Heart right ventricle (tissue), 16 donors: ENCODE measurements around the gene MNDA. TPM values are rescaled to one million over a fixed set of nuclear protein-coding genes. Genes with fewer than 3 reads are reported as not detected.
A peak's percentile ranks its signal among the peaks of the same experiment; 100 is the strongest.

ENCODE experiments used
- ATAC-seq, 8 donors: fragments of 200-7000 bp; cut with Tn5 transposase; one replicate each; pipeline ENCODE4 v1.9.1; 2020; ENCODE audit warnings: mild to moderate bottlenecking in 8 of 8, moderate library complexity in 8 of 8, moderate number of reproducible peaks in 1 of 8
- DNase-seq, 2 donors: peaks; one replicate each; pipeline ENCODE4 v3.0.0-alpha.2; 2020
- H3K27ac ChIP-seq, 10 donors: fragments of 200-600 bp; sonication (generic) in 2 of 10; one replicate each; pipeline versions ENCODE4 v1.5.0 to v1.8.0; 2020 to 2022; ENCODE audit warnings: mild to moderate bottlenecking in 3 of 10
- H3K27me3 ChIP-seq, 7 donors: fragments of 200-600 bp; one replicate each; pipeline ENCODE4 v1.8.0; 2021 to 2022; ENCODE audit warnings: mild to moderate bottlenecking in 2 of 7
- H3K36me3 ChIP-seq, 9 donors: fragments of 200-600 bp; sonication (generic) in 1 of 9; one replicate each; pipeline versions ENCODE4 v1.5.0 to v1.8.0; 2020 to 2022; ENCODE audit warnings: mild to moderate bottlenecking in 2 of 9
- H3K4me1 ChIP-seq, 9 donors: fragments of 200-600 bp; sonication (generic) in 1 of 9; one replicate each; pipeline versions ENCODE4 v1.5.0 to v1.8.0; 2020 to 2022; ENCODE audit warnings: mild to moderate bottlenecking in 4 of 9
- H3K4me3 ChIP-seq, 10 donors: fragments of 200-600 bp; sonication (generic) in 2 of 10; one replicate each; pipeline versions ENCODE4 v1.5.0 to v1.8.0; 2020 to 2022; ENCODE audit warnings: mild to moderate bottlenecking in 7 of 10, moderate library complexity in 2 of 10
- H3K9me3 ChIP-seq, 11 donors: fragments of 200-600 bp in 10 of 11; sonication (generic) in 2 of 11; one replicate each; pipeline versions ENCODE4 v1.5.0 to v1.8.0; 2013 to 2022; ENCODE audit warnings: mild to moderate bottlenecking in 2 of 11, control low read depth in 1 of 11, moderate library complexity in 1 of 11
- WGBS, 2 donors: extraction: QIAGEN DNeasy Blood & Tissue Kit; methylation state at CpG; one replicate each; pipeline ENCODE4 v1.1.7; 2013; ENCODE audit warnings: inconsistent platforms in 1 of 2; 5-methylcytosine and 5-hydroxymethylcytosine counted together
- intact Hi-C, 10 donors: fragments of 100-400 bp; cut with DNase I; formaldehyde crosslinking; loops; one replicate each; pipeline versions ENCODE4 v1.11.1 to v1.14.2; 2022
- polyA plus RNA-seq, 2 donors: library from polyadenylated mRNA; stranded (reverse); fragments of 200-250 nt; gene quantifications; one replicate each; pipeline ENCODE4 v1.2.3, GENCODE V29; 2013
- total RNA-seq, 10 donors: library from RNA; stranded (reverse); fragmentation: NEBNext Ultra II Directional in 3 of 10; extraction: Animal tissue kit (Norgen Biotek cat#: 25700) in 3 of 10; gene quantifications; one replicate each; pipeline versions ENCODE4 v1.2.1 to v1.2.4, GENCODE V29; 2021 to 2023
- TF ChIP-seq, protein P1 (sequence below), 9 donors: fragments of 200-600 bp; sonication (generic) in 2 of 9; IDR thresholded peaks; one replicate each; pipeline versions ENCODE4 v1.5.0 to v1.8.0; 2021 to 2022; ENCODE audit warnings: antibody characterized with exemption in 9 of 9, mild to moderate bottlenecking in 5 of 9, moderate library complexity in 1 of 9
- donor health status: Arrhythmogenic right ventricular cardiomyopathy.
- donor health status: ischemic (EF 13 %, LVEDD 7.1; RV severe dilation, severe dysfunction).
- donor health status: healthy with polysubstance abuse.
- donor health status: DM: no; HTN: yes; CAD: no.
- donor health status: DM: no; HTN: no; CAD: no.
- donor health status: ischemic (EF 25% LVEDD 6.9; RV normal size, moderate dysfunction).
- donor health status: ischemic (EF 25% LVEDD 5.7; RV mildly dilated, moderate dysfunction).
- donor health status: healthy.
- donor health status: DM: yes; HTN: yes; CAD: no.
- donor health status: Ischemic cardiomyopathy.
- donor health status: ischemic (EF 35%, LVEDD 5.7; RV mildly dilated, moderate dysfunction).
- donor health status: nonischemic (EF 11% LVEDD 7.7; RV severe dilation, severe dysfunction).
- donor health status: DM: yes; HTN: yes; CAD: no.
- donor health status: PGD.
- donor health status: ischemic (EF 29% LVEDD 5.4; RV normal size, mild dysfunction).
- donor health status: nonischemic (EF 23%, LVEDD 6.1; RV moderate dilation, normal function).

MNDA gene
- total and polyA plus RNA-seq, 12 donors, result 1.0 to 18.9 (median 2.3) TPM

GRCh38 chr1:158799689-158800088 lies 31.5 kb upstream of the MNDA start:
- TF ChIP-seq, protein P1, sequence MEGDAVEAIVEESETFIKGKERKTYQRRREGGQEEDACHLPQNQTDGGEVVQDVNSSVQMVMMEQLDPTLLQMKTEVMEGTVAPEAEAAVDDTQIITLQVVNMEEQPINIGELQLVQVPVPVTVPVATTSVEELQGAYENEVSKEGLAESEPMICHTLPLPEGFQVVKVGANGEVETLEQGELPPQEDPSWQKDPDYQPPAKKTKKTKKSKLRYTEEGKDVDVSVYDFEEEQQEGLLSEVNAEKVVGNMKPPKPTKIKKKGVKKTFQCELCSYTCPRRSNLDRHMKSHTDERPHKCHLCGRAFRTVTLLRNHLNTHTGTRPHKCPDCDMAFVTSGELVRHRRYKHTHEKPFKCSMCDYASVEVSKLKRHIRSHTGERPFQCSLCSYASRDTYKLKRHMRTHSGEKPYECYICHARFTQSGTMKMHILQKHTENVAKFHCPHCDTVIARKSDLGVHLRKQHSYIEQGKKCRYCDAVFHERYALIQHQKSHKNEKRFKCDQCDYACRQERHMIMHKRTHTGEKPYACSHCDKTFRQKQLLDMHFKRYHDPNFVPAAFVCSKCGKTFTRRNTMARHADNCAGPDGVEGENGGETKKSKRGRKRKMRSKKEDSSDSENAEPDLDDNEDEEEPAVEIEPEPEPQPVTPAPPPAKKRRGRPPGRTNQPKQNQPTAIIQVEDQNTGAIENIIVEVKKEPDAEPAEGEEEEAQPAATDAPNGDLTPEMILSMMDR (IDR thresholded peaks at IDR 0.05), result no peak
- Histone ChIP-seq H3K4me1 (peaks cover 0 to 35% (median 0%) of the 10 kb centered on the region in 9 donors), H3K4me3 (no peak overlapping the region), H3K27me3 (peaks cover 0 to 23% (median 0%) of the 10 kb centered on the region in 7 donors), H3K9me3 (no peaks in the 10 kb centered on the region), H3K36me3 (no peaks in the 10 kb centered on the region), H3K27ac (peak overlapping the region in 1 of 10 donors; percentile 81)
- 78 to 81% methylated on average over 4 of the region's 4 CpGs for WGBS, 2 donors
- ATAC-seq, result no peak
- intact Hi-C loops, result no loop called here
- no peak for DNase-seq

DNA sequence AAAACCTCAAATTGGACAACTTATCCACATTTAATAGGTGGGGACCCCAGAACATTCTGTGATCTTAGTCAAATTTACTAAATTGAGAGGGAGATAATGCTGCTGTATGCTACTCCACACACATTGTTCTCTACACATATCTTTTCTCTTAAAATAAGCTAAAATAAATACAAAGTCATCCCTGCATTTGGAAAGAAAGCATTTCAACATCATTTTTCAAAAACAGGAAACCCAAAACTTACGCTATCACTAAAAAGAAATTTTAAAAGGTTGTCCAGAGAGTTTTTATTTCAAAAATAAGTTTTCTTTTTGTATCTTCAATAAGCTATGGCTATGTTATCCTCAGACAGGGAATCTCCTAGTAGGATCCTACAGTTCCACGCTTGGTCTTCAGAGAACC lies 30.6 kb upstream of the MNDA start:
- H3K36me3 ChIP-seq, result no peaks in the 10 kb centered on the region
- TF ChIP-seq, protein P1 (IDR thresholded peaks at IDR 0.05), result no peak
- 86 to 91% methylated on average over 2 of the region's 2 CpGs for WGBS, 2 donors
- no peak overlapping the region for H3K4me3 ChIP-seq
- no peak for ATAC-seq
- H3K9me3 ChIP-seq, result no peaks in the 10 kb centered on the region
- H3K4me1 ChIP-seq, result peaks cover 0 to 35% (median 0%) of the 10 kb centered on the region in 9 donors
- intact Hi-C loops, result no loop called here
- DNase-seq, result no peak
- H3K27ac ChIP-seq, result peak overlapping the region in 2 of 10 donors; percentile 11 to 81
- peaks cover 0 to 23% (median 0%) of the 10 kb centered on the region in 7 donors for H3K27me3 ChIP-seq

DNA sequence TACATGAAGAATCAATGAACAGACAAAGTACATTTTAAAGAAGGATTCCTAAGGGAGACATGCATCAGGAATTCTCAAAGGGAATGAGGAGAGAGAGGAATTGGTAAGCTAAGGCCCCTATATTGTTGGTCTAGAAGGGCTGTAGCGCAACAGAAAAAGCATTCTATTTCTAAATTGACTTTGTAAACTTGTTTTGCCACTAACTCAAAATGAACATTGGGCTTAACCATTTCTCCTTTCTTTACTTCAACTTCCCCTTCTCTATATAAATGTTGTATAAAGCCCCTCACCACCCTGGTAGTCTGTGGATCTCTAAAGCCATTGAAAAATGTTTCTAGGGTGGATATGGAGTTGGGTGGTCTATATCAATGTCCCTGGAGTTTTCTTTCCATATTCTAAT lies 29.8 kb upstream of the MNDA start:
- peak overlapping the region in 1 of 10 donors; percentile 81 for H3K27ac ChIP-seq
- TF ChIP-seq, protein P1 (IDR thresholded peaks at IDR 0.05), result no peak
- no peaks in the 10 kb centered on the region for H3K9me3 ChIP-seq
- no peaks in the 10 kb centered on the region for H3K36me3 ChIP-seq
- 90 to 97% methylated on average over 1 of the region's 1 CpG for whole genome bisulfite sequencing, 2 donors
- no peak overlapping the region for H3K4me3 ChIP-seq
- no peak for DNase-seq
- peaks cover 0 to 35% (median 0%) of the 10 kb centered on the region in 9 donors for H3K4me1 ChIP-seq
- H3K27me3 ChIP-seq, result peaks cover 0 to 23% (median 0%) of the 10 kb centered on the region in 7 donors
- no peak for ATAC-seq
- intact Hi-C loops, result no loop called here

- intact Hi-C loops, result no loop called here
- H3K9me3 ChIP-seq, result no peaks in the 10 kb centered on the region
- no peaks in the 10 kb centered on the region for H3K36me3 ChIP-seq
- TF ChIP-seq, protein P1 (IDR thresholded peaks at IDR 0.05), result no peak
- peaks cover 0 to 13% (median 0%) of the 10 kb centered on the region in 7 donors for H3K27me3 ChIP-seq
- no peak for ATAC-seq
- no peak for DNase-seq
- H3K4me1 ChIP-seq, result peaks cover 0 to 37% (median 0%) of the 10 kb centered on the region in 9 donors
- 80% methylated on average over 1 of the region's 1 CpG for WGBS, 2 donors
- no peak overlapping the region for H3K27ac ChIP-seq
- no peak overlapping the region for H3K4me3 ChIP-seq
These were observed 27.5 kb upstream of the MNDA start for GRCh38 chr1:158803678-158804077.
